HG02852 (cell line): ENCODE measurements around the gene BANP.
"Not testable (repeated sequence)": the region's sequence is repeated elsewhere in the genome, so short reads cannot be mapped to it uniquely, and the experiment has no call there.

Source experiments
- ATAC-seq: cut with Tn5 transposase; IDR thresholded peaks from one replicate; pipeline ENCODE4 v1.9.1; 2021; ENCODE audit warnings: mild to moderate bottlenecking, moderate library complexity; ENCODE audit not compliant: unreplicated experiment

The BANP gene

DNA sequence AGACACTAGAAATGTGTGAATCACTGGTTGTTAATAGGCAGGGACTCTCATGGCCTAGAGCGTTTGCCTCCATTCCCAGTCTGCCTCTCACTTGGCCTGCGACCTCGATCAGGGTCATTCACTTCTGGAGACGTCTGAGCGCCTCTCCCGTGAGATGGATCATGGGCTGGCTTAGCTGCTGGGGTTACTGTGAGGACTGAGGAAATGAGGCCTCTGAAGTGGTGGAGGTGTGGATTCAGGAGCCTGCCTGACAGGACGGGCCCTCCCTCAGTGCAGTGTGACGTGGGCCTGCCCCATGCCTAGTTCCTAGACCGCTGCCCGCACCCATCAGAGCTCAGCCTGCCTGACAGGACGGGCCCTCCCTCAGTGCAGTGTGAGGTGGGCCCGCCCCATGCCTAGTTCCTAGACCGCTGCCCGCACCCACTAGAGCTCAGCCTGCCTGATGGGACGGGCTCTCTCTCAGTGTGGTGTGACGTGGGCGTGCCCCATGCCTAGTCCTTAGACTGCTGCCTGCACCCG lies 61.9 kb downstream of the BANP start:
- no peak for ATAC-seq

DNA sequence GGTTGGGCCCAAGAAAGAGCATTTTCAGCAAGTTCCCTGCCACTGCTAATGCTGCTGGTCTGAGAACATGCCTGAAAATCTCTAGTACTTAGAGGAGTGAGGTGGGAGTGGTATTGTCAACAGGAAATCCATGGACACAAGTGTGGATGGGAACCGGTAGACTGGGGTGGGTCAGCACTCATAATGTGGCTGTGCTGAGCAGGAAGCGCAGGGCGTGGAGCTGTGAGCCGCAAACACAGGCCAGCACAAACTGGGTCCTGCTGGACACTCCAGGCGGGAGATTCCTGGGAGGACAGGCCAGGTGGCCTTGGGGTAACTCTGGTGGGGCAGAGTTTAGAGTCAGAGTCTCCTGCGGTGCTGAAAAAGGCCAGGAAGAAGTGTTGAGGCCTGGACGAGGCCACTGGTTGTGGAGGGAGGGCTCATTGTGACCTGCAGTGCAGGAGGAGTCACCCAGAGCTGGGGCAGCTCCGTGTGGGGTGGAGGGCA lies 62.6 kb downstream of the BANP start:
- ATAC-seq = no peak

DNA sequence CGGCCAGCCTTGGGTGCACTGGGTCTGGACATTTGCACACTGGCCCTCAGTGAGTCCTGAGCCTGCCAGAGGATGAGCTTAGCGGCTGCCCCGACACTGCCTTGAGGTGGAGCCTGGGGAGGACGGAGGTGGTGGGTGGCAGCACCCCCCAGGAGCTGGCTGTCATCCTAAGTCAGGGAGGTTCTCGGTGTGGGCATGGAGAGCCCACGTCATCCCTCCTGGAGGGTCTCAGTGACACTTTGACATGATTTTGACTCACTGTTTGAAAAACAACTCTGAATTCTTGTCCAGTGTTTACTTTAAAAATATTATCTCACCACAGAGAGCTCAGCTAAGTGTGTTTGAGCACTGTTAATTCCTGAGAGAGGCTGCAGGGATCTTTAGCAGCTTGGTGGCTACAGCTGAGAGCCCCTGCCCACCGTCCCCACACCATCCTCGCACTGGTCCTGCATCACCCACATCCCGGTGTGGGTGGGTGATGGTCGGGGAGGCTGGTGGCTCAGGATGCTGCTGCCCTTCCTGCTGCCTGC lies 63.1 kb downstream of the BANP start:
- no peak for ATAC-seq

DNA sequence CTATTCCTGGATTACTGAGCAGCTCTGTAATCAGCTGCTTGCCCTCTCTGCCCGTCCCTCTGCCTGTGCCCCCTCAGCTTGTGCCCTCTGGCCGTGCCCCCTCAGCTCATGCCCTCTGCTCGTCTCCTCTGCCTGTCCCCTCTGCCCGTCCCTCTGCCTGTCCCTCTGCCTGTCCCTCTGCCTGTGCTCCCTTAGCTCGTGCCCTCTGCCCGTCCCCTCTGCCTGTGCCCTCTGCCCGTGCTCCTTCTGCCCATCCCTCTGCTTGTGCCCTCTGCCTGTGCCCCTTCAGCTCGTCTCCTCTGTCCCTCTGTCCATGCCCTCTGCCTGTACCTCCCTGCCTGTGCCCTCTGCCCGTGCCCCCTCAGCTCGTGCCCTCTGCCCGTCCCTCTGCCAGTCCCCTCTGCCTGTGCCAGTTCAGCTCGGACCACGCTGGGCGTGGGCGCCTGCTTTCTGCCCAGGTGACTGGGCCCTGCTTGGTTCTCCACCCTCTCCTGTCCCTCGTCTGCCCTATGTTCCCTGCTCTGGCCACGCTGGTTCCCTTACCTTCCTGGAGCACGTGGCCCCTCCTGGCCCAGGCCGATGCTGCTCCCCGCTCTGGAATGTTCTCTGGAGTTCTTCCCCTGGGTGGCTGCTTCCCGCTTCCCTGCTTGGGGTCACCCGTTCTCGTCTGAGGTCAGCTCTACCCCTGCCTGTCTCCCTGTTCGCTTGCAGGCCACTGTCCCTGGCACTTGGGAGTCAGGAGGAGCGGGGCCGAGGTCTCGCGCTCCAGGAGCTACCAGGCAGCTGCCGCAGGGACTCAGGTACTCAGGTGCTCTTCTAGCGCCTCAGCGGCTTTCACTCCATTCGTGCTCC lies 63.9 kb downstream of the BANP start:
- ATAC-seq = no peak

DNA sequence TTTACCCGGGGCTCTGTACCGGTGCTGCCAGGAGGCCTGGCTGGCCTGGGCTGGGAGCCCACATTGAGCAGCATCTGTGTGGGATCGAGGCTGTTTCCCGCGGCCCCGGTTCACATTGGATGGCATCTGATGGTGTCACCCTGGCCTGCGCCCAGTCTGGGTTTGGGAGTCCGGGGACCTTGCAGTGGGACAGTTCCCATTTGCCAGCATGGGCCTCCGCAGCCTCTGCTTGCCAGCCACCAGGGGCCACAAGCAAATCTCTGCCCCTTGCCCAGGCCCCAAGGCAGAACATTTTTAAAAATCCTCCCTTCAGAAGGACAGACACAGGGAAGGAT lies 64.5 kb downstream of the BANP start:
- ATAC-seq = no peak

DNA sequence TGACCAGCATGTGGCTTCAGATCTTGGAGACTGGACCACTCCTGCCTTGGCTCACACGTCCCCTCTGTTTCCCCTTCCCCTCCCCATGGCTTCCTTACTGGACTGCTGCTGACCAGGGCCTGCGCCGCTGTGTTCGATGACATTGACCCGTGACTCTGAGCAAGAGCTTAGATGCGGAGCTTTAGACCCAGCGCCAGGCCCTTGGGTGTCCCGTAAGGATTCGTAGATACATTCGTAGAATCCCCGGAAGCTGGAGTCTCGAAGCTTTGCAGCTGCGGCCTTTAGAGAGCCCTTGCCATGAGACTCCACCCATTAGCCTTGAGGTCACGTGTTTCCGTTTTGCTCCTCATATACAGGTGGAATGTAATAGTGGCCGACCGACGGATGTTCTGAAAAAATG lies 65.2 kb downstream of the BANP start:
- not testable (repeated sequence) for ATAC-seq

DNA sequence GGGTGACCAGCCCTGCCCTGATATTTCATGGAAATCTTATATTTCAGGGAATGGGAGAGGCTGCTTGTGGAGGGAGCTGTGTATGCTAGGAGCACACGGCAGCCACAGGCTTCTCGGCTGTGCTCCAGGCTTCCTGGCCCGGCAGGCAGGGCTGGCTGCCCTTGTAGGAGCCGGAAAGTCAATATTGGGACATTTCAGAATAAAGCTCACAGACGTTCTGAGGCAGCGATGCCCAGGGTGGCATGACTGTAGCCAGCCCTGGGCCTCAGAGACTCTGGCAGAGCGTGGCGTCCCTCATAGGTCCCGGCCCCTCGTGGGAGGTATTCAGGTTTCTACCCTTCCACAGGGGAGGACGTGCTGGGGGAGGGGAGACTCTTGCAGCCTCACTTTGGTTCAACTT lies 65.7 kb downstream of the BANP start:
- ATAC-seq = no peak

DNA sequence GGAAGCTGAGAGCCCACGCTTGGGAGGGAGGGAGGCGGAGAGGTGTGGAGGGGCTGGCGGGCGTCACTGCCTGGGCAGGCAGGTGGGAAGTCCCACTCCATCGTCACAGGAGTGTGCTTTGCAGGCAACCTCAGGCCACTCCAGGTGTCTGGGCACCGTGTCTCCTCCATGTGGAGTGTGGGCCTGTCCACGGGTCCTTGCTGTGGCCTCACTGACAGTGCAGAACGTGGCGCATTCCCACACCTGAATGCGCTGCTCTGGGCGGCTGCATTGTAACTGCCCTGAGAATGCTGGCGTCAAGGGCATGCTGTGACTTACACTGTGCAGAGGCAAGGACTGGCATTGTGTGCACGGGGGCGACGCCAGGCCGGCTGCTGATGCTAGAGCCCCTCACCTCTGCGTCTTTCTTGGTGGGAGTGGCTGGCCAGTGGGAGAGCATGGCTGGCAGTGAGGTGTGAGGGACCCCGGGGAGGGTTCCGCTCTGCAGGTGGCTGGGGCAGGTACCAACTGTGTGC lies 66.4 kb downstream of the BANP start:
- ATAC-seq = no peak

DNA sequence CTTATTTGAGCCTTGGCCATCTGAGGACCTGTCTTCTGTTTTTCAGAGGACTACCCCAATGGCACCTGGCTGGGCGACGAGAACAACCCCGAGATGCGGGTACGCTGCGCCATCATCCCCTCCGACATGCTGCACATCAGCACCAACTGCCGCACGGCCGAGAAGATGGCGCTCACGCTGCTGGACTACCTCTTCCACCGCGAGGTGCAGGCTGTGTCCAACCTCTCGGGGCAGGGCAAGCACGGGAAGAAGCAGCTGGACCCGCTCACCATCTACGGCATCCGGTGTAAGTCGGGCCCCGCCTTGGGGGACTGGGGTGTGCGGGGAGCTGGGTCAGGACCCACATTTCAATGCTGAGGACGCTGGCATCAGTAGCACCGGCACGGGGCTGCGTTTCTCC lies 67.1 kb downstream of the BANP start:
- ATAC-seq = not testable (repeated sequence)

DNA sequence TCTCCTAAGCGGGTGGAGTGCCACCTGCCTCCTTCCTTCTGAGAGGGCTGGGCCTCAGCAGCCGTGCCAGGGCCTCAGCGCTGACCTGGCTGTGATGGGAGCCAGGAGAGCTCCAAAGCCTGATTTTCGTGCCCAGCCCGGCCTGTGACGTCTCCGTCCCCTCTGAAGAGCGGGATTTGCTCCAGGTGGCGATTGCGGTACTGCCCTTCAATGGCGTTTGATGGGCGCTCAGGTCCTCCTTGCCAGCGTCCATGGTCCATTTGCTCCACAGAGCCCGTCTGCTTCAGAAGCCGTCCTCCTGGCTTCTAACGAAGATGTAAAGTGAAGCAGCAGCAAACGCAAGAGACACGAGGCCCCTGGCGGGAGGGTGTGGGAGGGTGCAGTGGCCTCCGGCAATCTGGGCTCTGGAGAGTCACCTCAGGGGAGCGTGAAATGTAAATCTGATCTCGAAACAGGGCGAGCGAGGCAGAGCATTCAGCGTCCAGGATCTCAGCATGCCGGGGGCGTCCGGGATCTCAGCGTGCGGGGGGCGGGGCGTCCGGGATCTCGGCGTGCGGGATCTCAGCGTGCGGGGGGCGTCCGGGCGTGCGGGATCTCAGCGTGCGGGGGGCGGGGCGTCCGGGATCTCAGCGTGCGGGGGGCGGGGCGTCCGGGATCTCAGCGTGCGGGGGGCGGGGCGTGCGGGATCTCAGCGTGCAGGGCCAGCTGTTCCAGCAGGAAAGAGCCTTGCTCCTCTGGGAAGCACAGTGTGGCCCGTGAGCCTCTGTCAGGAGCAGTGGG lies 68.0 kb downstream of the BANP start:
- ATAC-seq = not testable (repeated sequence)

DNA sequence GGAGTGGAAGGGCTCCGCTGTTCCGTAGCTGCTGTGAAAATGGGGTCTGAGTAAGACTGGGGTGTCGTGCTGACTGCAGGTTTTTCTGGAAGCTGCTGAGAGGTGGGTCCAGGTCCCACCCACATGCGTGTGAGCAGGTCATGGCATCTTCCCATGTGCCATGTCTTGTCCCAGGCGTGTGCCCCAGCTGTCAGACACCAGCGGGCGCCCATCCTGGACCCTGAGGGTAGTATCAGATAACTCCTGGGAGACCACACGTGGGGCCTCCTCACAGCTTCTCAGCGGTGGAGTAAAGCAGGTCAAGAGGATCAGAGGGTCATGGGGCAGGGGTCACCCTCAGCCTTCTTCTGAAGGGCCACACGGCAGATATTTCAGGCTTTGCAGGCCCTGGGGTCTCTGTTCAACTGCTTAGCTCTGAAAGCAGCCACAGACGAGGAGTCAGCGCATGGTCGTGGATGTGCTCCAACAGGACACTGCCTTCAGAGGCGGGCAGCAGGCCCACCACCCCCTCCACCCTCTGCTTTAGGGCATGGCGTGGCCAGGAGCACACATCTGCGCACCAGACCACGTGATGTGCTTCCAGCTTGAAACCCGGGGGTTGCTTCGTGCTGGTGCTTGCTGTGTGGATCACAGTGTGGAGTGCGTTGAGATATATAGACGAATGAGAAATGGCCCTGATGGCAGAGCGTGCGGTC lies 68.7 kb downstream of the BANP start:
- ATAC-seq = no peak

DNA sequence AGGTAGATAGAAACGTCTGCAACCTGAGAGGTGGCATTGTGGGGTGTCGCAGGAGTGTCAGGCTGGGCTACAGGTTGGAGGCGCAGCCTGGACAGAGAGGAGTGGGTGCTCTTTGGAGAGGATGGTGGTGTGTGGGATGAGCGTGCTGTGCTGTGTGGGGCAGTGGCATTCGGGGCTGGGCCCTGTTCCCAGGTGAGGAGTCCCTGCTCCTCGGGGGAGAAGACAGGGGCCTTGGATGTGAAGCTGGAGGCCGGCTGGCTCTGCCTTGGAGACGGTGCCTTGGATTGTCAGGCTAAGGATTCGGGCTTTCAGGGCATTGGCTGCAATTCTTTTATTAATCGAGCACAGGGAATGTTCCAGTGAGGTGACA lies 69.3 kb downstream of the BANP start:
- ATAC-seq = no peak

DNA sequence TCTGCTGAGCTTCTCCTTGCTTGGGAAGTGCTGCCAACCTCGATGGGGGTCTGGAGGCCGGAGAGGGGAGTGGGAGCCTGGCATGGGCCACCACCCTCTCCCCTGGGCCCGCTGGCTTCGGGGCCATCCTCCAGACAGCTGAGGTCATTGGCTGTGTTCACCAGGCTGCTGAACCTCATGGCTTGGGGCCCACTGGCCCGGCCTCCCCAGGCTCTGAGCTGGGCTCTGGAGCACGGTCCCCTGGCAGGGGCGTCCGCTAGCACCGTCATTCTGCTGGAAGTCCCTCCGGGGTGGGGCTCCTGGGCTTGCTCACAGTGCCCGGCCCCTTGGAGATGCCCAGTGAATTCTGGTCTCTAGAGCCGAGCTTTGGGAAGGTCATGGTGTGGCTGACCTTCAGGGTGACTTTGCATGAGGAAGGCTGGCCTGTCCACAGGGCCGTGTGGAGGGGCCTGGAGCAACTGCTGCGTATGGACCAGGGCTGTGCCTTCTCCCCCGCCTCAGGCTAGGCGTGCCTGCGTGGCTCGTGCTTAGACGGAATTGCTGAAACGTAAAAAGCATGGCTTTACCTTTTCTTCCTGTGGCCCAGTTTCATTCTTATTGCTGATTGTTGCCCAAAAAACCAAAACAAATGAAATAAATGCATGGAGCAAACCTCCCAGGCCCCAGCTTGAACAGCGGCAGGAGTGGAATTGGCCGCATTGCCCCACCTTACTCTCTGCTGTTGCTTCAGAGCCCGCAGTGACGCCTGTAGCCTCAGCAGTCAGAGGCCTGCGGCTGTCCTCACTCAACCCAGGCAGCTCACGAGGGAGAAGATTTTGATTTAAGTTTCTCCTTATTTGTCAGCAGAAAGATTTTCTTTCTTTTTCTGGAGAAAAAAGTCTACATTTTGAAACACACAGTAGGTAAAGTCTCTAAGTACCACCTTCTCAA lies 70.1 kb downstream of the BANP start:
- ATAC-seq = not testable (repeated sequence)

DNA sequence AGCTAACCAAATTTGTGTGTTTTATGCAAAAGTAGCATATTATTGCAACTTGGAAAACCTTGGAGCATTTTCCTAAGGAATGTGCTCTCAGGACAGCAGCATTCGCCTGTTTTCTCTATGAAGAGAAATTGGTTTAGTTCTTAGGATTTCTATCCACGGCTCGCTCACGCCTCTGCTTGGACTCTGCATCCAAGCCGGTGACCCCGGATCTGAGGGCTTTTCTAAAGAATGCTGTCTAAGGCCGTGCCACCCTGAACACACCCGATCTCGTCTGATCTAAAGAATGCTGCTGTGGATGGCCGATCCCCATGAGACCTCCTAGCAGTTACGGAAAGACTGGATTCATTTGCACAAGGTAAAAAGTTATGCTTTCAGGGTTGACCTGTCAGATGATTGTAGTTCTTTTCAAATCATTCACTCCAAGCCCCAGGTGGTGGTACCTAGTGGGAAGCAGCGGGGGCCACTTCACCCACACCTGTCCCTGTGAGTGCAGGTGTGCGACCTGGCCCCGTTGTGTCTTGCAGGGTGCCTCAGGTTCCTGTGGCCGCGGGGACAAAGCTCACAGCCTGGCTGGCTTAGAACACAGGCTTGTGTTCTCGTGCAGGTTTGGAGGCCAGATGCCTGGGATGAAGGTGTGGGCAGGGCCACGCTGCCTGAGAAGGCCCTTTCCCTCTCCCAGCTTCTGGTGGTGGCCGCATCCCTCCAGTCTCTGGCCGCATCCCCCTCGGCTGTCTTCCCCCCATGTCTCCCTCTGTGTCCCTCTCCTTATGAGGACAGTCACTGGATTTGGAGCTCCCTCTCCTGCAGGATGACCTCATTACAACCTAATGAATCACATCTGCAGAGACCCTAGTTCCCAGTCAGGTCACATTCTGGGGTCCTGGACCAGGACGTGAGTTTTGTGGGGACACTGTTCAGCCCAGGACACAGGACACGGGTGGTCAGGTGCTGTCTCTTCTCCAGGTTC lies 71.1 kb downstream of the BANP start:
- no peak for ATAC-seq

DNA sequence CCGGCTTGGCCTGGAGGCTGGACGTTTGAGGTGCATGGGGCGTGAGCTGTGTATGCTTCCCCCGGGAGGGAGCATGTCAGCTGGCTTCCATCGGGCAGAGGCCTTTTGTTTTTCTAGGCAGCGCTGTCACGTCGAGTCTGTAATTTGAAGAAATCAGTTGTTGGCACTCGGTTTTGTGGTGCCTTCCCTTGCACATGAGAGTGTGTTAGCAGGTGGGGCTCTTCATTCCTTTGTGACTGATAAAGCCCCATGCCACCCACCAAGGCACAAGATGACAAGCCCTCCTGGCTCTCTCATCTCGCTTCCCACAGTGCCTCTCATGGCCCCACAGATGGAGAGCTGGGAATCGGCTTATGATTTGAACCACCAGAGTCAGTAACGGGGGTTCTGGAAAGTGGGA lies 72.1 kb downstream of the BANP start:
- ATAC-seq = no peak

DNA sequence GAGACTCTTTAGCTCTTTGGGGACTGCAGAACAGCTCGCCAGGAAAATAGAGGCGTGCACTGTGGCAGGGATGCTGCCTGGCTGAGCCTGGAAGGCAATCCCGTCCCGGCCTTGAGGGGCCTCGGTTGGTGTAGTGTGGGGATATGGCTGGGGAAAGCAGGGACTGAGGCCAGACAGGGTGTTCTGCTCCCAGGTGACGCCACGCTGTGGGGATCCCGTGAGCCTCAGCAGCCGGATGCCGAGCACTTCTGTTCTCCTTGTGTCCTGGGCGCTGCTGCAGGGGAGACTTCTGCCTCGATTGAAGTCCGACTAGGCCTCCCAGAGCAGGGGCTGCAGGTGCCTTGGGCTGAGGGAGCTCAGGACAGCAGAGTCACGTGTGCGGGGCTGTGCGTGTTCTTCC lies 72.6 kb downstream of the BANP start:
- no peak for ATAC-seq

DNA sequence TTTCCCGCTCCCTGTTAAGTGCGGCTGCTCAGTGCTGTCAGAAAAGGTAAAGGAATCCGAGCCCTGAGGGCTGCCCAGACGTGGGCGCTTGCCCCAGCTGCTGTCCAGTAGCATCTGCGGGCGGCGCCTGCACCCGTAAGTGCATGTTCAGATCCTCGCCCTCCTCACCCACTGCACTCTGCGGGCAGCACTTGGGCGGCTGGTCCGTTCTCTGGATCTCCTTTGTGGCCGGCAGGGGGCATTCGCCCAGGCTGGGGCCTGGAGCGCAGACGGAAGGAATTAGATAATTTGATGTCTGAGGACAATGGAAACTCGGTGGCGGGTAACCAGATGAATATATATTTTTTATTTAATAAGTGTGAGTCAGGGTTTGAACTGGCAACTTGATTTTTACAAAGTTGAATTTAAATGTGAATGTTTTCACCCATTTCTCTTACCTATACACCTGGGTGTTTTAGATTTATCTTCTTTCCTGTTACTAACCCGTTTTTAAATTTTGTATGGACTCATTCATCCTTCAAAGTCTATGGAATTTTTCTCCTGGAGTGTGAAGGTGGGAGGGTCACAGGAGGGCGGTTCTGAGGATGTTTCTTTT lies 73.4 kb downstream of the BANP start:
- ATAC-seq = not testable (repeated sequence)

DNA sequence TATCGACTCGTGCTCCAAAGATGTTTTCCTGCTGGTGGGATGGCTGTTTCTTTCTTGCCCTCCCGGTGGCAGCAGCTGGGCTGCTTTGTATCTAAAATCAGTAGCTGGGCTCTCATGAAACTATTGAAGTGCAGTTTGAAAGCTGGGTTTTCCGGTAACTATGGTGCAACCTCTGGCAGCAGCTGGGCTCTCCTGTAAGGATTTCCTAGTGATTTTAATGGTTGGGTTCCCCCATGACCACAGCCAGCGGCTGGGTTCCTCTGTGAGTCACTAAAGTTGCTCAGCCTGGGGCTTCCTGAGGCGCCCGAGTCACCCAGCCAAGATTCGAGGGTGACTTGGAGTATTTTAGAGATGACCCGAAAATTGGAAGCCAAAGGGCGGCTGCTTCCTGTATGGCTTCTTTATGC lies 73.9 kb downstream of the BANP start:
- not testable (repeated sequence) for ATAC-seq
